SK-N-SH treated with all-trans-retinoic acid at 6 μM for 48 hours (cell line): ENCODE measurements around the gene SOS1.

Experiments used
- ISL1 ChIP-seq: fragments of 250-450 bp; sonication (Bioruptor Pico); IDR thresholded peaks from 2 replicates; pipeline ENCODE4 v2.1.2; 2022; ENCODE audit warnings: mild to moderate bottlenecking, moderate library complexity
- PATZ1 ChIP-seq: fragments of 250-450 bp; sonication (Bioruptor Pico); IDR thresholded peaks from 2 replicates; pipeline ENCODE4 v1.8.0; 2020; ENCODE audit warnings: mild to moderate bottlenecking, moderate library complexity, borderline replicate concordance
- TOX ChIP-seq: fragments of 250-450 bp; sonication (Bioruptor Pico); IDR thresholded peaks from 2 replicates; pipeline ENCODE4 v1.8.0; 2021; ENCODE audit warnings: mild to moderate bottlenecking, moderate library complexity, borderline replicate concordance
- ZC3H10 ChIP-seq: fragments of 250-450 bp; sonication (Bioruptor Pico); IDR thresholded peaks from 2 replicates; pipeline ENCODE4 v1.5.1; 2021; ENCODE audit warnings: mild to moderate bottlenecking, moderate library complexity
- ZFP30 ChIP-seq: fragments of 450-650 bp; formaldehyde crosslinking; IDR thresholded peaks from 2 replicates; pipeline ENCODE4 v1.5.0; 2022; ENCODE audit warnings: mild to moderate bottlenecking, moderate library complexity

GRCh38 chr2:38960609-38961320 lies 160.1 kb downstream of the SOS1 start:
- TF ChIP-seq ISL1 (CRISPR knock-in tag): no peak
- TF ChIP-seq PATZ1 (CRISPR knock-in tag): no peak
- no peak for TF ChIP-seq ZFP30 (CRISPR knock-in tag)
- TF ChIP-seq ZC3H10: no peak
- no peak for TF ChIP-seq TOX
